ENCODE results near the gene GPR143.

The GPR143 gene

GRCh38 chrX:9794495-9794894 lies 28.8 kb upstream of the GPR143 start:
- Histone ChIP-seq H3K27ac (no peak overlapping the region), H3K36me3 (ENCODE audit: insufficient read depth, low read length) (no peaks in the 10 kb centered on the region), H3K9ac (ENCODE audit: insufficient read length) (no peak overlapping the region), H3K4me3 (no peak overlapping the region), H3K9me3 (ENCODE audit: low read depth, low read length) (no peaks in the 10 kb centered on the region)
- no peak for TF ChIP-seq POLR2AphosphoS5 (IDR thresholded peaks at IDR 0.05; ENCODE audit: borderline replicate concordance, low read depth, low read length)
- TF ChIP-seq EZH2 (IDR thresholded peaks at IDR 0.05): no peak
- no peak for TF ChIP-seq FOXP2 (optimal IDR thresholded peaks at IDR 0.05; ENCODE audit: control extremely low read depth, extremely low read length, insufficient read depth)
- no peak for DNase-seq (ENCODE audit: low read depth, low spot score)

GRCh38 chrX:9790866-9791265 lies 25.2 kb upstream of the GPR143 start:
- no peak overlapping the region for H3K4me3 ChIP-seq
- no peak overlapping the region for H3K9ac ChIP-seq (ENCODE audit: insufficient read length)
- no peak for DNase-seq (ENCODE audit: low read depth, low spot score)
- no peak overlapping the region for H3K27ac ChIP-seq
- H3K36me3 ChIP-seq (ENCODE audit: insufficient read depth, low read length): no peaks in the 10 kb centered on the region
- no peaks in the 10 kb centered on the region for H3K9me3 ChIP-seq (ENCODE audit: low read depth, low read length)
- no peak for TF ChIP-seq EZH2 (IDR thresholded peaks at IDR 0.05)
- TF ChIP-seq POLR2AphosphoS5 (IDR thresholded peaks at IDR 0.05; ENCODE audit: borderline replicate concordance, low read depth, low read length): no peak
- no peak for TF ChIP-seq FOXP2 (optimal IDR thresholded peaks at IDR 0.05; ENCODE audit: control extremely low read depth, extremely low read length, insufficient read depth)

DNA sequence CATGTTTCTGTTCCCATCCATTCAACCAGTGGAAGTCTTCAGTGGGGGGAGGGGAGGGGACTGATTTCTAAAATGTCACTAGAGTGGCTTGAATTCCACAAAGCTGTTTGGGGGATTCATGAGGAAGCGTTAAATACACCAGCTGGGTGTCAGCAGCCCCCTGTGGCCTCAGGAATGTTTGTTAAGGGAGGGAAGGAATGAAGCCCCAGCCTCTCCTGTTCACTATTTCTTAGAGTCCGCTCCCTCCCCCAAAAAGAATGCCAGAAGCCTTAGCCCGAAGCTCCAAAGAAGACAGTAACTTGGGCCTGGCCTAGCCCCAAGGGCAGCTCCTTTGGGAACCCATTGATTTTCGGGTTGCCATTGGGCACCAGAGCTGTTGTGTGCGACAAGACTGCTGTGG lies 23.9 kb upstream of the GPR143 start:
- H3K9me3 ChIP-seq (ENCODE audit: low read depth, low read length): no peaks in the 10 kb centered on the region
- TF ChIP-seq EZH2 (IDR thresholded peaks at IDR 0.05) (no peak), POLR2AphosphoS5 (IDR thresholded peaks at IDR 0.05; ENCODE audit: borderline replicate concordance, low read depth, low read length) (no peak), FOXP2 (optimal IDR thresholded peaks at IDR 0.05; ENCODE audit: control extremely low read depth, extremely low read length, insufficient read depth) (no peak)
- DNase-seq (ENCODE audit: low read depth, low spot score): no peak
- H3K36me3 ChIP-seq (ENCODE audit: insufficient read depth, low read length): no peaks in the 10 kb centered on the region
- H3K4me3 ChIP-seq: no peak overlapping the region
- H3K9ac ChIP-seq (ENCODE audit: insufficient read length): no peak overlapping the region
- no peak overlapping the region for H3K27ac ChIP-seq

DNA sequence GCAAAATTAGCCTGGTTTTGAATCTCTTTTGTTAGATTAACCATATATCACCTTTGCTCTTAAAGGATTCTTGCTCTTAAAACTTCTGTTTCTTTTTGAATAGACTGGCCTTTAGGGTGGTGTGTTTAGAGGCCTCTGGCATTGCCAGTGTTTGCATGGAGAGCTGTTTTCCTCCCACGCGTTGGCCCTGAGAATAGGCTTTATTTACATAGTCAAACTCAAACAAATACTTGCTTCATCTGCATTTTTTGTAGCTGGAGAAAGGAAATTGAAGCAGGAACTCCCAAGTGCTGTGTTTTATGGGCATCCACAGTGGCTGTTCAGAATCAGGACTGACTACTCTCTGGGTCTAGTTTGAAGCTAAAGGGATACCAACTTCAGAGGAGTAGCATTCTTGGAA lies 23.3 kb upstream of the GPR143 start:
- Histone ChIP-seq H3K36me3 (ENCODE audit: insufficient read depth, low read length) (no peaks in the 10 kb centered on the region), H3K4me3 (no peak overlapping the region), H3K27ac (no peak overlapping the region), H3K9ac (ENCODE audit: insufficient read length) (no peak overlapping the region), H3K9me3 (ENCODE audit: low read depth, low read length) (no peaks in the 10 kb centered on the region)
- no peak for DNase-seq (ENCODE audit: low read depth, low spot score)
- TF ChIP-seq EZH2 (IDR thresholded peaks at IDR 0.05) (no peak), FOXP2 (optimal IDR thresholded peaks at IDR 0.05; ENCODE audit: control extremely low read depth, extremely low read length, insufficient read depth) (no peak), POLR2AphosphoS5 (IDR thresholded peaks at IDR 0.05; ENCODE audit: borderline replicate concordance, low read depth, low read length) (no peak)

DNA sequence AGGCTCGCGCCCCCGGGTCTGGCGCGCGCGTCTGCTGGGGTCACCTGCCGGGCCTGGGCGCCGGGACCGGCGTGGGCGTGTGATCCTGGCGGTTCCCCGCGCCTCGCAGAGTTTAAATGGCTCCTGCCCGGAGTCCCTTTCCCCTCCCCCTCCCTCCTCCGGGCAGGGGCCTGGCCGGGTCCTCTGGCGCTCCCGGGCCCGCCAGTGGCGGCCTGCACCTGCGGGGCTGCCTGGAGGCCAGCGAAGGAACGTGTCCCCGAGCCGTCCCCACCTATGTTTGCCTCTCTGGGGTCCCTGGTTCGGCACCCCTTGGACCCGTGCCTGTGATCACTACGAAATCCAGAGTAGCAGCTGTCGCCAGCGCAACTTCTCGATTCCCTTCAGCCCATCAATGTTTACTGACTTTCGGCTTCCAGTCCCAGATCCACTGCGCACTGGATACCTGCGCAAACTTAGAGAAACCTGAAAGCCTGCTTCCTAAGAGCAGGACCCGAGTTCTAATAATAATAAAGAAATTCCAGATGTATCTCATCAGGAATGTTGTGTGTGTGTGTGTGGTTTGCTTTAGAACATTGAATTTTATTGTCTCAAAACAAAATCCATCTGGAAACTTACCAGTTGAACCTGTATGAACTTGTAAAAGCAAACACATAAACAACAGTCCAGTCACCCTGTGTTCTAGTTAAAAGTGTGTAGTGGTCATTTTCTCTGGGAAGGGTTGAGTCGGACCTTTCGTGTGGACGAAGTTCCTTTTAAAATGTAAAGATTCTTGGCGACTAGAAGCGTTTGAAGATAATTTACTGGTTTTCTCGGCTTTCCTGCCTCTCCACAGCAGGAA lies 21.4 kb upstream of the GPR143 start:
- no peak for DNase-seq (ENCODE audit: low read depth, low spot score)
- Histone ChIP-seq H3K27ac (no peak overlapping the region), H3K9ac (ENCODE audit: insufficient read length) (no peak overlapping the region), H3K9me3 (ENCODE audit: low read depth, low read length) (no peaks in the 10 kb centered on the region), H3K4me3 (peak overlapping the region; percentile 74), H3K36me3 (ENCODE audit: insufficient read depth, low read length) (no peaks in the 10 kb centered on the region)
- no peak for TF ChIP-seq FOXP2 (optimal IDR thresholded peaks at IDR 0.05; ENCODE audit: control extremely low read depth, extremely low read length, insufficient read depth)

DNA sequence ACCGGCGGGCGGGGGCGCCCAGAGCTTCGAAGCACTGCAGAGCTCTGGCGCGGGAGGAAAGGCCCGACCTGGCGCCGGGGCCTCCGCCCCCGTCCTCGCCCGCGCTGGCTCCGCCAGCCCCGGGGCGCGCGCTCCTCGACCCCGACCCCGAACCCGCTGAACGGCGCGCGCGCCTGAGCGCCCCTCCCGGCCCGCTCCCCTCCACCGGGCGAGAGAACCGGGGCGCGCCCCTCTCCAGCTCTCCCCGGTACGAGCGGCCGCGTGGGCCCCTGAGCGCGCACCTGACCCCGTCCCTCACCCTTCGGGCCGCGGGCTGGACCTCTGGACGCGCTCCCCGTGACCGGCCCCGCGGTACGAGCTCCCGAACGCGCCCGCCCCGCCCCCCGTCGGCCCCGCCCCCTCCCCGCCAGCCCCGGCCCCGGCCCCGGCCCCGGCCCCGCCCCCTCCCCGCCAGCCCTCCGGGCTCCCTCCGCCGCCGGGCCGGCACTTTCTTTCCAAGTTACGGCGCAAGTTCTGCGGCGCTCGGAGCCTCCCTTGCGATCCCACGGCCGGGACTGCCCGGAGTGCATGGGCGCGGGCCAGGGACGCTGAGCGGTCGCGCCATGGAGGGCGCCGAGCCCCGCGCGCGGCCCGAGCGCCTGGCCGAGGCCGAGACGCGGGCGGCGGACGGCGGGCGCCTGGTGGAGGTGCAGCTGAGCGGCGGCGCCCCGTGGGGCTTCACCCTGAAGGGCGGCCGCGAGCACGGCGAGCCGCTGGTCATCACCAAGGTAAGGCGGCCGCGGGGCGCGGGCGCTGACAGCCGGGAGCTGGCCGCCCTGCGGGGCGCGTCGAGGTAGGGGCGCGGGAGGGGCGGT lies 20.5 kb upstream of the GPR143 start, which contains the start of gene SHROOM2:
SHROOM2 (plus strand) TSS at position 486 of the 854 bp plus-strand sequence; CDS start at position 603, 117 bp downstream.
- no peaks in the 10 kb centered on the region for H3K9me3 ChIP-seq (ENCODE audit: low read depth, low read length)
- DNase-seq (ENCODE audit: low read depth, low spot score): no peak
- no peak within 1 kb of the TSS for H3K27ac ChIP-seq
- peak within 1 kb of the TSS; percentile 74 for H3K4me3 ChIP-seq
- TF ChIP-seq EZH2 (IDR thresholded peaks at IDR 0.05): no peak
- no peak for TF ChIP-seq FOXP2 (optimal IDR thresholded peaks at IDR 0.05; ENCODE audit: control extremely low read depth, extremely low read length, insufficient read depth)
- TF ChIP-seq POLR2AphosphoS5 (IDR thresholded peaks at IDR 0.05; ENCODE audit: borderline replicate concordance, low read depth, low read length): no peak
- no peak within 1 kb of the TSS for H3K9ac ChIP-seq (ENCODE audit: insufficient read length)
- H3K36me3 ChIP-seq (ENCODE audit: insufficient read depth, low read length): no peaks in the 10 kb centered on the region

GRCh38 chrX:9785254-9785943 lies 19.8 kb upstream of the GPR143 start:
- peak overlapping the region; percentile 59; the same call in 1 of the 2 replicates for H3K4me3 ChIP-seq

DNA sequence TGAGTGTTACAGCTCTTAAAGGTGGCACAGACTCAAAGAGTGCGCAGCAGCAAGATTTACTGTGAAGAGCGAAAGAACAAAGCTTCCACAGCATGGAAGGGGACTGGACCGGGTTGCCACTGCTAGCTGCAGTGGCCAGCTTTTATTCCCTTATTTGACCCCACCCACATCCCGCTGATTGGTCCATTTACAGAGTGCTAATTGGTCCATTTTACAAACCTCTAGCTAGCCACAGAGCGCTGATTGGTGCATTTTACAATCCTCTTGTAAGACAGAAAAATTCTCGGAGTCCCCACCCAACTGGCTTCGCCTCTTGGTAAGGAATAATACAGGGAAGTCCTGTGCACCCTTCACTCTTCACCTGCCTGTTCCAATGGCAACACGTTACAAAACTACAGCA lies 18.7 kb upstream of the GPR143 start:
- DNase-seq (ENCODE audit: low read depth, low spot score): no peak
- Histone ChIP-seq H3K9ac (ENCODE audit: insufficient read length) (no peak overlapping the region), H3K27ac (no peak overlapping the region), H3K9me3 (ENCODE audit: low read depth, low read length) (no peaks in the 10 kb centered on the region), H3K36me3 (ENCODE audit: insufficient read depth, low read length) (no peaks in the 10 kb centered on the region), H3K4me3 (no peak overlapping the region)
- no peak for TF ChIP-seq FOXP2 (optimal IDR thresholded peaks at IDR 0.05; ENCODE audit: control extremely low read depth, extremely low read length, insufficient read depth)
- no peak for TF ChIP-seq EZH2 (IDR thresholded peaks at IDR 0.05)
- TF ChIP-seq POLR2AphosphoS5 (IDR thresholded peaks at IDR 0.05; ENCODE audit: borderline replicate concordance, low read depth, low read length): no peak

More at GRCh38 chrX:9785254-9785943, 19.8 kb upstream of the GPR143 start:
- Histone ChIP-seq H3K36me3 (ENCODE audit: insufficient read depth, low read length) (no peaks in the 10 kb centered on the region), H3K27ac (no peak overlapping the region), H3K9ac (ENCODE audit: insufficient read length) (no peak overlapping the region), H3K9me3 (ENCODE audit: low read depth, low read length) (no peaks in the 10 kb centered on the region)
- TF ChIP-seq EZH2 (IDR thresholded peaks at IDR 0.05) (no peak), FOXP2 (optimal IDR thresholded peaks at IDR 0.05; ENCODE audit: control extremely low read depth, extremely low read length, insufficient read depth) (no peak), POLR2AphosphoS5 (IDR thresholded peaks at IDR 0.05; ENCODE audit: borderline replicate concordance, low read depth, low read length) (no peak)
- DNase-seq (ENCODE audit: low read depth, low spot score): no peak

Data from SK-N-MC (cell line).